SU-DHL-6 (cell line): Measurements from ENCODE around the gene ZNF469.

ENCODE experiments used
- H2AFZ ChIP-seq: fragments of 200-600 bp; sonication (generic); 2 replicates; pipeline ENCODE4 v1.6.1; 2014; ENCODE audit warnings: low read depth, mild to moderate bottlenecking, moderate library complexity, mixed read lengths, antibody characterized with exemption, low read length; ENCODE audit not compliant: severe bottlenecking
- H3F3A ChIP-seq: fragments of 200-600 bp; shearing (Covaris generic); 2 replicates; pipeline ENCODE4 v1.6.0; 2016; ENCODE audit warnings: antibody characterized with exemption, mild to moderate bottlenecking; ENCODE audit not compliant: insufficient read depth
- H3K27ac ChIP-seq: fragments of 200-600 bp; sonication (generic); 2 replicates; pipeline ENCODE4 v1.5.1; 2016; ENCODE audit warnings: low read depth, mild to moderate bottlenecking, low read length, moderate library complexity, mixed read lengths
- H3K27me3 ChIP-seq: fragments of 200-600 bp; sonication (generic), shearing (Covaris generic); 2 replicates; pipeline ENCODE4 v1.6.0; 2014; ENCODE audit warnings: mild to moderate bottlenecking, low read length
- H3K36me3 ChIP-seq: fragments of 200-600 bp; sonication (generic); 2 replicates; pipeline ENCODE4 v1.6.1; 2014; ENCODE audit warnings: mild to moderate bottlenecking, low read length, mixed read lengths
- H3K4me2 ChIP-seq: fragments of 300-600, 200-600 bp; shearing (Covaris generic), sonication (generic); 2 replicates; pipeline ENCODE4 v1.6.0; 2014; ENCODE audit warnings: low read length, low read depth, mild to moderate bottlenecking; ENCODE audit not compliant: poor library complexity, severe bottlenecking
- H3K4me3 ChIP-seq: fragments of 200-600 bp; sonication (generic); 2 replicates; pipeline ENCODE4 v1.5.1; 2014; ENCODE audit warnings: antibody characterized with exemption, low read length, mild to moderate bottlenecking, mixed read lengths; ENCODE audit not compliant: insufficient read depth, poor library complexity, severe bottlenecking
- H3K79me2 ChIP-seq: fragments of 200-600 bp; sonication (generic); 2 replicates; pipeline ENCODE4 v1.6.1; 2014; ENCODE audit warnings: mild to moderate bottlenecking, low read length, moderate library complexity; ENCODE audit not compliant: insufficient read depth
- H3K9ac ChIP-seq: fragments of 200-600 bp; sonication (generic); 2 replicates; pipeline ENCODE4 v1.7.0; 2014; ENCODE audit warnings: mild to moderate bottlenecking, low read length
- H3K9me2 ChIP-seq: fragments of 200-600 bp; sonication (generic); replicated peaks from 2 replicates; pipeline ENCODE4 v1.6.1; 2014; ENCODE audit warnings: low read length; ENCODE audit not compliant: insufficient read depth
- H3K9me3 ChIP-seq: fragments of 200-600 bp; sonication (generic); 2 replicates; pipeline ENCODE4 v1.6.1; 2014; ENCODE audit warnings: low read length, mixed read lengths; ENCODE audit not compliant: insufficient read depth
- H4K20me1 ChIP-seq: fragments of 200-600 bp; sonication (generic); 2 replicates; pipeline ENCODE4 v1.6.1; 2014; ENCODE audit warnings: low read depth, mild to moderate bottlenecking, antibody characterized with exemption, low read length, moderate library complexity, mixed read lengths
- CTCF ChIP-seq: fragments of 200-600 bp; sonication (generic); IDR thresholded peaks from one replicate; pipeline ENCODE4 v1.5.1; 2017; ENCODE audit warnings: antibody characterized with exemption, mild to moderate bottlenecking, low read length, moderate library complexity; ENCODE audit not compliant: insufficient read depth, poor library complexity, severe bottlenecking
- EZH2phosphoT487 ChIP-seq: fragments of 200-600 bp; sonication (generic), shearing (Covaris generic); conservative IDR thresholded peaks from 2 replicates; pipeline ENCODE4 v1.6.1; 2018; ENCODE audit warnings: mild to moderate bottlenecking, antibody characterized with exemption, low read length, moderate library complexity, mixed read lengths

ZNF469 gene

GRCh38 chr16:88341551-88342290 is 41.0 kb upstream of the ZNF469 start:
- TF ChIP-seq CTCF: no peak
- no peak for TF ChIP-seq EZH2phosphoT487
- Histone ChIP-seq H3K36me3 (no peaks in the 10 kb centered on the region), H3K9me2 (no peaks in the 10 kb centered on the region), H3K9ac (no peak overlapping the region), H2AFZ (no peak overlapping the region), H3F3A (no peaks in the 10 kb centered on the region), H3K4me2 (no peak overlapping the region), H3K4me3 (no peak overlapping the region), H4K20me1 (no peaks in the 10 kb centered on the region), H3K9me3 (no peaks in the 10 kb centered on the region), H3K79me2 (no peaks in the 10 kb centered on the region), H3K27ac (no peak overlapping the region), H3K27me3 (no peaks in the 10 kb centered on the region)

GRCh38 chr16:88342491-88342890 is 40.3 kb upstream of the ZNF469 start:
- H2AFZ ChIP-seq: no peak overlapping the region
- no peak for TF ChIP-seq EZH2phosphoT487
- TF ChIP-seq CTCF: no peak
- H3F3A ChIP-seq: no peaks in the 10 kb centered on the region
- H3K9ac ChIP-seq: no peak overlapping the region
- no peak overlapping the region for H3K27ac ChIP-seq
- H3K4me2 ChIP-seq: no peak overlapping the region
- H3K27me3 ChIP-seq: no peaks in the 10 kb centered on the region
- no peaks in the 10 kb centered on the region for H3K36me3 ChIP-seq
- no peaks in the 10 kb centered on the region for H4K20me1 ChIP-seq
- no peaks in the 10 kb centered on the region for H3K79me2 ChIP-seq
- no peak overlapping the region for H3K4me3 ChIP-seq
- H3K9me3 ChIP-seq: no peaks in the 10 kb centered on the region
- H3K9me2 ChIP-seq: no peaks in the 10 kb centered on the region

GRCh38 chr16:88343271-88343791 is 39.4 kb upstream of the ZNF469 start:
- Histone ChIP-seq H4K20me1 (no peaks in the 10 kb centered on the region), H3K27me3 (no peaks in the 10 kb centered on the region), H3K27ac (no peak overlapping the region), H3K4me3 (no peak overlapping the region), H3K79me2 (no peaks in the 10 kb centered on the region), H3K36me3 (no peaks in the 10 kb centered on the region), H3K9me3 (no peaks in the 10 kb centered on the region), H3F3A (no peaks in the 10 kb centered on the region), H2AFZ (no peak overlapping the region), H3K9ac (no peak overlapping the region), H3K9me2 (no peaks in the 10 kb centered on the region), H3K4me2 (no peak overlapping the region)
- TF ChIP-seq CTCF: no peak
- no peak for TF ChIP-seq EZH2phosphoT487
